GM18861 (cell line): Measurements from ENCODE around the gene FNBP1.

Experiments
- ATAC-seq: cut with Tn5 transposase; IDR thresholded peaks from one replicate; pipeline ENCODE4 v1.9.1; 2021; ENCODE audit not compliant: unreplicated experiment

The FNBP1 gene

DNA sequence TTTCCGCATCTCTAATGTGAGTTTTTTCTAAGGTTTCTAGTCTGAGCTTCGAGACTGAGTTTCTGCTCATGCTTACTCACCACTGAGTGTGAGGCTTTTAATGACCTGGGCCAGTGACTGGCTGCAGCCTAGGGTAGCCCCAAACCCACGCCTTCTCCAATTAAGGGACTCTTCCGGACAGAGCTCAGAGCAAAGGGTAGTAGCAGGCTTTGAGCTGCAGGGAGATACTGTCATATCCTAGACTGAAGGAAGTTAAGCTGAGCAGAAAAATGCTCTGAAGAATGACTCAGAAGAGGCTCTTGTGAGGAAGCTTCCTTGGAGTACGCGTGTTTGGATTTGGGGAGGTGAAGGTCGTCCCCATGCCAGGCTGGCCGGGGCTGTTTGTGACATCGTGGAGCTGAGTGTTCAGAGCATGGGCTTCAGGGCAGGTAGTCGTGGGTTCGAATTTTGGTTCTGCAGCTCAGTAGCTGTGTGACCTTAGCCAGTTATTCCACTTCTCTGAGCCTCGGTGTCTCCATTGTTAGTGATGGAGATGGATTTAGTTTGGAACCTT is 204.2 kb downstream of the FNBP1 start:
- no peak for ATAC-seq
